ENCODE results near the gene TOMM5.
A peak's percentile ranks its signal among the peaks of the same experiment; 100 is the strongest.

The TOMM5 gene

GRCh38 chr9:37624073-37624472 lies 31.7 kb upstream of the TOMM5 start:
- no peak for DNase-seq (ENCODE audit: low read depth)
- TF ChIP-seq CTCF (conservative IDR thresholded peaks at IDR 0.05; ENCODE audit: control insufficient read depth, insufficient read depth, low read depth, low read length): no peak
- no peak overlapping the region for H3K4me3 ChIP-seq (ENCODE audit: control insufficient read depth, low read depth, low read length)

- DNase-seq (ENCODE audit: low read depth): no peak
- no peak overlapping the region for H3K4me3 ChIP-seq (ENCODE audit: control insufficient read depth, low read depth, low read length)
- no peak for TF ChIP-seq CTCF (conservative IDR thresholded peaks at IDR 0.05; ENCODE audit: control insufficient read depth, insufficient read depth, low read depth, low read length)
These were observed 30.9 kb upstream of the TOMM5 start for GRCh38 chr9:37623267-37623666.

- DNase-seq (ENCODE audit: low read depth): peak; percentile 25
- TF ChIP-seq CTCF (conservative IDR thresholded peaks at IDR 0.05; ENCODE audit: control insufficient read depth, insufficient read depth, low read depth, low read length): no peak
These were observed 30.1 kb upstream of the TOMM5 start for GRCh38 chr9:37622462-37622861.

GRCh38 chr9:37621273-37622121 lies 29.1 kb upstream of the TOMM5 start:
- TF ChIP-seq CTCF (conservative IDR thresholded peaks at IDR 0.05; ENCODE audit: control insufficient read depth, insufficient read depth, low read depth, low read length): no peak
- H3K4me3 ChIP-seq (ENCODE audit: control insufficient read depth, low read depth, low read length): no peak overlapping the region
- no peak for DNase-seq (ENCODE audit: low read depth)

More at GRCh38 chr9:37622462-37622861, 30.1 kb upstream of the TOMM5 start:
- no peak overlapping the region for H3K4me3 ChIP-seq (ENCODE audit: control insufficient read depth, low read depth, low read length)

GRCh38 chr9:37620396-37620795 lies 28.0 kb upstream of the TOMM5 start:
- no peak for DNase-seq (ENCODE audit: low read depth)
- no peak for TF ChIP-seq CTCF (conservative IDR thresholded peaks at IDR 0.05; ENCODE audit: control insufficient read depth, insufficient read depth, low read depth, low read length)
- no peak overlapping the region for H3K4me3 ChIP-seq (ENCODE audit: control insufficient read depth, low read depth, low read length)

- DNase-seq (ENCODE audit: low read depth): no peak
- no peak overlapping the region for H3K4me3 ChIP-seq (ENCODE audit: control insufficient read depth, low read depth, low read length)
- no peak for TF ChIP-seq CTCF (conservative IDR thresholded peaks at IDR 0.05; ENCODE audit: control insufficient read depth, insufficient read depth, low read depth, low read length)
These were observed 27.4 kb upstream of the TOMM5 start for GRCh38 chr9:37619806-37620205.
